ENCODE results near the gene CEP85.
A peak's percentile ranks its signal among the peaks of the same experiment; 100 is the strongest.
"Not testable (repeated sequence)": the region's sequence is repeated elsewhere in the genome, so short reads cannot be mapped to it uniquely, and the experiment has no call there.

CEP85 gene

GRCh38 chr1:26220199-26220912 is 13.6 kb upstream of the CEP85 start:
- no peak for TF ChIP-seq CTCF (IDR thresholded peaks at IDR 0.05; ENCODE audit: insufficient read depth, low read depth, low read length, missing control alignments)
- no peak overlapping the region for H3K4me3 ChIP-seq (ENCODE audit: low read depth, low read length)
- no peak for DNase-seq (ENCODE audit: low read depth)

- no peak overlapping the region for H3K4me3 ChIP-seq (ENCODE audit: low read depth, low read length)
- DNase-seq (ENCODE audit: low read depth): no peak
- TF ChIP-seq CTCF (IDR thresholded peaks at IDR 0.05; ENCODE audit: insufficient read depth, low read depth, low read length, missing control alignments): no peak
These were observed 12.9 kb upstream of the CEP85 start for GRCh38 chr1:26221094-26221493.

GRCh38 chr1:26224606-26225005 is 9.4 kb upstream of the CEP85 start:
- no peak overlapping the region for H3K4me3 ChIP-seq (ENCODE audit: low read depth, low read length)
- no peak for TF ChIP-seq CTCF (IDR thresholded peaks at IDR 0.05; ENCODE audit: insufficient read depth, low read depth, low read length, missing control alignments)
- DNase-seq (ENCODE audit: low read depth): no peak

GRCh38 chr1:26225033-26225831 is 8.8 kb upstream of the CEP85 start:
- TF ChIP-seq CTCF (IDR thresholded peaks at IDR 0.05; ENCODE audit: insufficient read depth, low read depth, low read length, missing control alignments): no peak
- DNase-seq (ENCODE audit: low read depth): peak; percentile 28
- H3K4me3 ChIP-seq (ENCODE audit: low read depth, low read length): 0 out of 2 replicates have a peak overlapping the region, but pooled peaks have one; percentile 11

- not testable (repeated sequence) for H3K4me3 ChIP-seq (ENCODE audit: low read depth, low read length); DNase-seq (ENCODE audit: low read depth)
These were observed 3.3 kb upstream of the CEP85 start for GRCh38 chr1:26230682-26231081.

GRCh38 chr1:26234644-26235370 is 807 bp downstream of the CEP85 start:
- no peak for DNase-seq (ENCODE audit: low read depth)
- H3K4me3 ChIP-seq (ENCODE audit: low read depth, low read length): peak overlapping the region; percentile 69
- TF ChIP-seq CTCF (IDR thresholded peaks at IDR 0.05; ENCODE audit: insufficient read depth, low read depth, low read length, missing control alignments): no peak

Measured in GM12865 (cell line).